GM11168 (cell line): ENCODE data around the gene WWOX.

Experiments
- in situ Hi-C: fragments of 300-500 bp; cut with MboI; formaldehyde crosslinking; loops from one replicate; pipeline ENCODE4 v1.12.0; 2022; ENCODE audit warnings: low sequenced_read_pairs; ENCODE audit not compliant: unreplicated experiment

The WWOX gene

GRCh38 chr16:78321620-78322360 lies 222.3 kb downstream of the WWOX start:
- in situ Hi-C loops = no loop called here

GRCh38 chr16:78323315-78323714 lies 223.9 kb downstream of the WWOX start:
- in situ Hi-C loops = no loop called here

GRCh38 chr16:78324649-78325285 lies 225.3 kb downstream of the WWOX start:
- in situ Hi-C loops = no loop called here

DNA sequence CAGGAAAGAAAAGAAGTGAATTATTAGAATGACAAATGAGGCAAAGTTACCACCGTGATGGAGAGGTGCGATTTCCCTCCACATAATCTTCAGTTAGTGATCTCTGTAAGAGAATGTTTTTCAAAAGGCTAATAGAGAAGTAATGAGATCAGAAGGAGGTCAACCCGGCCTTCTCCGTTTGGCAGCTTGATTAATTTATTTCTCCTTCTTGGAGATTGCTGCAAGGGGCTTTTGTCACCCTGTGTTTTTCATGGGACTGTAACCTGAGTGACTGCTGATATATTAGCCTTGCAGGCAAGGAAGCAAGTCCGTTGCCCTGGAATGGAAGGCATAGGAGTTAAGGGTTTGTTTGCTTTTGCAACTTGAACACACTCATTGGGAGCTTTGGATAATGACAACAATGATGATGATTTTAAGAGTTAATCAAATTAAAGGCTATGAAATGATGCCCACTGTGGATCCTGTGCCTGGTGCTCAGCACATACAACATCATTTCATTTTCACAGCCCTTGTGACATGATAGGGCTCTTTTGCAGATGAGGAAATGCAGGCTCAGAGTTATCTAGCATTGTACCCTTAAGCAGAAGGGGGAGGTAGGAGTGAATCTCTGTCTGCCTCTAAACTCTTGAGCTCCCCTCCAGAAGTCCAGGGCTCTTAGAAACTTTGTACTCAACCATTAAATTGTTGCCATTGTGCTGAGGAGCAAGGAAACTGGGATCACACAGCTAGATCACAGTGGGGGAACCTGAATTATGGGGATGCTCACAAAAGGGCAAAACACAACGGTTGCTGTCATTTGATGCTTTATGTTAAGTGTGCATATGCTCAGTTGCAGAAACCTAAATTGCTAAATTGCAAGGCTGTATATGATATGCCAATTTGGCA lies 226.3 kb downstream of the WWOX start:
- in situ Hi-C loops = no loop called here

GRCh38 chr16:78326731-78327130 lies 227.3 kb downstream of the WWOX start:
- in situ Hi-C loops = no loop called here

DNA sequence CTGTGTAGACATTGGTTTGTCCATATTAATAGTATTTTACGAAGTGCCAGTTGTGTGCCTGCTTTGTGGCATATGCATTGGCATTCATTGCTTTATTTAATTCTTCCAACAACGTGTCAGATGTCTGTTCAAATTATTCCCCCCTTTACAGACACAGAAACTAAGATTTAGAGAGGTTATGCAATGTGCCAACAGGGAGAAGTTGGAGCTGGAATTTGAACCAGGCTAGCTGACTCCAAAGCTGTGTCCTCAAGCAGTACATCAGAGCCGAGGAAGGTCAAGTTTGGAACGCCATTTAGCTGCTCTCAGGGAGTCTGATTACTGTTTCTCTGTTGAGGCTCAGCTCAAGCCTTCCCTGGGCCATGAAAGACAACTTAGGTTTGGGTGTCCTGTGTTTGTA lies 232.3 kb downstream of the WWOX start:
- in situ Hi-C loops = no loop called here

DNA sequence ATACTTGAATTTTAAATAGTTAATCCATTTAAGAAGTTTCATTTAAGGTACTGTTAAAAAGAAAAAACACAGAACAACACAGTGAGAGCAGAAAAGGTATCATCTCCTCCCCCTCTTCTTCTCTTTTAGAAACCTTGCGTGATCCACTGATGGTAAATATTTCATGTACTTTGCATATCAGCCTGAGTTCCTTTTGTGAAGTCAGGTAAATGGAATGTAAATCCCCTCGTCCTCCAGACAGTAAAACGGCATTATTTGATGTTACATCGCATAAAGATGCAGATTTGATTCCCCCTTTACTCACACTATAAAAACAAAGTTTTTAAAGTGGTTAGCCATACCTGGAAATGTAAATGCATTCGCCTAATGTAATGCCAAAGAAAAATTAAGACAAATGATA lies 234.4 kb downstream of the WWOX start:
- in situ Hi-C loops = no loop called here

GRCh38 chr16:78340590-78340989 lies 241.1 kb downstream of the WWOX start:
- in situ Hi-C loops = no loop called here

DNA sequence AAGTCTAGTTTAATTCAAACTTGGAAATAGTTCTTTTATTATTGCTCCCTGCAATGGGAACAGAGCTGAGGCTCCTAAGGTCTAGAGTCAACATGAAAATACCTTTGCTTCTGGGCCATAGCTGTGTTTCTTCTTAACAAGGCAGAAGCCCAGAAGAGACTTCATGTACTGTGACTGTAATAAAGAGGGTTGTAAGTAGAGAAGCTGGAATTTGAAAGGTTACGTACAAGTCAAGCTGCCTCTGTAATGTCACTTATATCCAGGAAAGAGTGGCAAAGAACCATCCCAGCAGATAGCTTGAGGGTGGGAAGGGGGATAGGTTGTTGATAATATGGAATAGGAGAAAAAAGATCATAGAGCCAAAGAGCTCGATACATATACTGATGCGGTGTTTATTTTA lies 248.6 kb downstream of the WWOX start:
- in situ Hi-C loops = no loop called here

DNA sequence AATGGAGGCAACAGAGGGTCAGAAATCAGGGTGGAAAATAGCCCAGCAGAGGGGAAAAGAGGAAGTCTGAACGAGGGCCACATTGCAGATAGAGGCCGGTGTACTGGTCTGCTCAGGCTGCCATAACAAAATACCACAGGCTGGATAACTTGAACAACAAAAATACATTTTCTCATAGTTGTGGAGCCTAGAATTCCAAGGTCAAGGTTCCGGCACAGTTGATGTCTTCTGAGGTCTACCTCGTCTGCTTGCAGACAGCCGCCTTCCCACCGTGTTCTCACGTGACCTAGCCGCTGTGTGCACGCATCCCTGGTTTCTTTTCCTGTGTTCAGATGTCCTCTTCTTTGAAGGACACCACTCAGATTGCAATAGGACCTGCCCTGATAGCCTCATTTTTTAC lies 249.4 kb downstream of the WWOX start:
- in situ Hi-C loops = no loop called here

DNA sequence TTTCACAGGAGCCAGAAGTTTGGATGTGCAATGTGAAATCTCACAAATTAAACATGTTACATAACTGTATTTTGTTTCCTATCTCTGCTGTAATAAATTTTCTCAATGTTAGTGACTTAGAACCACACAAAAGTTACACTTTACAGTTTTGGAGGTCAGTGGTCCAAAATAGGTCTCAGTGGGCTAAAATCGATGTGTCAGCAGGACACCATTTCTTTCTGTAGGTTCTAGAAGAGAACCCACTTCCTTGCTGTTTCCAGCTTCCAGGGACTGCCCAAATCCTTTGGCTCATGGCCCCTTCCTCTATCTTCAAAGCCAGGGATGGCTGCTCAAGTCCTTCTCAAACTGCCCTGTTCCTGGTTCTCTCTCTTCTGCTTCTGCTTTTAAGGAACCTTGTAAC lies 252.7 kb downstream of the WWOX start:
- in situ Hi-C loops = no loop called here

DNA sequence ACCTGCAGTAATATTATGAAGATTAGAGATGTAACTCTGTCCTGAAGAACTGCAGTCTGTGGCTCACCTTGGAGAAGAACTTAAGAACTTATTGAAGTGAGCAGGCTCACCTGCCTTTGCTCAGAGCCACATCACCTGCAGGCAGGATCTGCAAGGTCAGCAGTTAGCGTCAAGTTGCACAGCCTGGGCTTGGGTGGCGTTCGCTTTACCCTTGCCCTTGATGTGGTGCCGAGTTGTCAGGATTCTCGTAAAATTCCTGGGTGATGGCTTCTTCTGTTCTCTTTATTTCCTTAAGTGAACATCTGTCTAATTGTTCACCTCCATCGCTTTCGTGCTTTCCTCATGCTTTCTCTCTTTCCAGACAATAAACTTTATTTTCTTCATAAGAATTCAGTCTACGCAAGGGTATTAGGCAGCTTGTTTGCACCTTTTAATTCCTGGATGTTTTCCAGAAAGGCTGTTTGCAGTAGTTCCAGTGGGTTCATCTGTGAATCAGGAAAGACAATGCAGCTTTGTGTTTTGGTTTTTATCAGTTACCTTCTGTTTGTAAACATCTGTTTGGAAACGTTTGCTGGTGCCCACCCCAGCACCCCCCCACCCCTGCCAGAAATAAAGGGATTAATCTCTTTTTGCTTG lies 254.3 kb downstream of the WWOX start:
- in situ Hi-C loops = no loop called here

GRCh38 chr16:78362524-78363135 lies 263.2 kb downstream of the WWOX start:
- in situ Hi-C loops = no loop called here

DNA sequence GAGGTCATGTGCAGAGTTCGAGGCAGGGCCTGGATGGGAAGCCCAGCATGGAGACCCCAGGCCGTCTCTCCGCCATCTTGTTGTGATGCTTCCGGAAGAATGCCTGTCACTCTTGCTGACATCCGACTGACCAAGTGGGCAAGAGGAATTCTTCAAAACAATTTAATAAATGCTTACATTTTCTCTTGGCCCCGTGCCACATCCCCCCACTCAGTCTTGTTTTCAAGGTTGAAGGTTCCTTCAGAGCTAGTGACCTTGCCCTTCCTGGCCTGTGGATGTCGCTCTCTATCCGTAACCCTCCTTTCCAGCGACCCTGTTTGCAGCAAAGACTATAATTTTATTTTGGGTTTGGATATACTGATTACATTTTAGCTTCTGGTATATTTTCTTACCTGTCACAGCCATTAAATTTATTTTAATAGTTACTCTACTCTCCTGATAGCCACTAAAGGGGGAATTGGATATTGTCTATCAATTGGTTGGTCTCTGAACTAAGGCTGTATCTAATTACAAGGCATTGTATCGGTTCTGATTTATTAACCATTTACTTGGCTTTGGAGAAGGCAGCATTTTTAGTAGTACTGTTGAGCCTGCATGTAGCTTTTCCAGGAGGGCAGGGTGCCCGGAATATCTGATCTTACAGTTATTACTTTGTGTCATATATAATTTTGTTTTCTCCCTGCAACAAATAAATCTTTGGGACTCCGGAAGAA lies 264.5 kb downstream of the WWOX start:
- in situ Hi-C loops = no loop called here

DNA sequence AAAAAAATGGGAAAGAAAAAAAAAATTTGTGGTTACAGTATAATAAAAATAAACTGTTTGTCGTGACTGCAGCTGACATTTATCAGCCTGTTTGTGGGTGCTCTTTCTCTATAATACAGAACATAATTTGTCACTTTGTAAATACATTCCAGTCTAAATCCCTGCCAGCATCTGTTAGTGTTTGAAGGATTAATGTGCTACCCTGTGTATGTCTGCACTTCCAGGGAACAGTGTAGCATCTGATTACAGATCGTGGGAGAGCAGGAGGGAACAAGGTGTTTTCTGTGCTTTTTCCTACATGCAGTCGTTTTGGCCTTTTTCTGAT lies 265.1 kb downstream of the WWOX start:
- in situ Hi-C loops = no loop called here

GRCh38 chr16:78365366-78365765 lies 265.9 kb downstream of the WWOX start:
- in situ Hi-C loops = no loop called here

DNA sequence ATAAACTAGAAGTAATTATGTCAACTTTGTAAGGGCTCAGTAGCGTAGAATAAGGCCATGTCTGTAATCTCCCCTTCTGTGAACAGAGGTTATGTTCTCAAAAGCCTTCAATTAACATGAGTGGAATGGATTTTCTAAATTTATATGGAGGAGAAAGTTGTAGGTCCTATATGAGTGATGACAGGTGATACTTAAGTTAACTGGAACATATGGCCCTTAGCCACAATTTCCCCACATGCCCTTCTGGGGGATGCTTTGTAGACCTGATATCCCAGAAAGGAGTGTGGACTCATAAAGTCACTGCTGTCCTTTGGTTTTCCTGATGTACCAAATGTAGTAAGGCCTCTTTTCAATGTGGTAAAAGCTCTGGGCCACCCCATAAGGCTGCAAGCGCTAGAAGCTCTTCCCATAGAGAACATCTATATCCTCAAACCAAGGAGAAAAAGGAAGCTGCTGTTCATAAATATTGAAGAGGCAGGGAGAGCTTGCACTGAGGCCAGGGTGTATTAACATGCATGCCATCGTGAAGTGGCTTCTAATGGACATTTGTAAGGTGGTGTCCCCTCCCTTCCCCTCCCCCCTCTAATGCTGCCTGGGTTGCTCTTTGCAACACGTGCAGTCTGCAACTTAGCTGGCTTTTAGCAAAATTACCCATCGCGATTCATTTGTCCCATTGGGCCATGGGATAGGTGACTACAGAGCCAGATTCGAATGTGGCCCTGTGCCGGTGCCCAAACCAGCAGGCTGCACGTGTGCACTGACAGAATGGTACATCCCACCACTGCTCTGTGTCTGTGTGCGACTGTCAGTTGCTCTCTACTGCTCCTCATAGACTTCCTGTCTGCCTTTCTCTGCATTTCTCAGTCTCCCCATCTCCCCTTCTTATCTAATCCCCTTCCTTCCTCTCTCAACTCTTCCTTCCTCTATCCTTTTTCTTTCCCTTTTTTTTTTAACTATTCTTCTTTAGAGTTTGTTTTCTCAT lies 269.0 kb downstream of the WWOX start:
- in situ Hi-C loops = no loop called here

GRCh38 chr16:78372277-78372676 lies 272.8 kb downstream of the WWOX start:
- in situ Hi-C loops = no loop called here
